ENCODE data around the gene TTC17. TPM values are rescaled to one million over a fixed set of nuclear protein-coding genes. Genes with fewer than 3 reads are reported as not detected.

TTC17 gene
- polyA plus RNA-seq, 1 donor (not counting 4 experiments of a cell fraction or from before 2014, with no cell fraction given) = 53.4 TPM

DNA sequence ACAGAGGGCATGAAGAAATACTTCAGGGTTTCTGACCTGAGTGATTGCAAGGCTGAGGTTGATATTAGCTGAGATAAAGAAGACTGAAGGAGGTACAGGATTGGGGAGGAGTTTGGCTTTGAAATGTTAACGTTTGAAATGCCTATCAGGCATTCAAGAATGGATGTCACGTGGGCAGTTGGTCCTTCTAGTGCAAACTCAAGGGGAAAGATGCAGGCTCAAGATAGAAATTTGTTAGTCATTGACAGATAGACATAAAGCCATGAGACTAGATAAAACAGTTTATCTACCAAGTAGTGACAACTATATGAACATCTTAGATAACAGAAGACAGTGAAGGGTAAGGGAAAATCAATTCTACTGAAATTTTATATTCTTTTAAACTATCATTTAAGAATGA lies 23.1 kb downstream of the TTC17 start:
- H3K4me1 ChIP-seq (ENCODE audit: control insufficient read depth, extremely low read depth, insufficient read depth, low read length) = peaks cover 10% of the 10 kb centered on the region
- H3K36me3 ChIP-seq (ENCODE audit: control insufficient read depth in 2 of 2, extremely low read depth in 1 of 2, insufficient read depth in 2 of 2, low read length in 2 of 2) = peaks cover 3 to 7% of the 10 kb centered on the region in 2 experiments
- peaks cover 16% of the 10 kb centered on the region for H3K79me2 ChIP-seq (ENCODE audit: control insufficient read depth, insufficient read depth, low read length)
- H3K4me2 ChIP-seq (ENCODE audit: control insufficient read depth, extremely low read depth, insufficient read depth, low read depth, low read length) = no peak overlapping the region
- H4K20me1 ChIP-seq (ENCODE audit: control insufficient read depth, extremely low read depth, insufficient read depth, low read length) = no peaks in the 10 kb centered on the region
- H2AFZ ChIP-seq (ENCODE audit: control insufficient read depth, low read length) = no peak overlapping the region
- no peaks in the 10 kb centered on the region for H3K9me1 ChIP-seq (ENCODE audit: control insufficient read depth, extremely low read depth, insufficient read depth, low read length)
- TF ChIP-seq EZH2 (IDR thresholded peaks at IDR 0.05; ENCODE audit: low read length) = no peak
- TF ChIP-seq, protein P1, sequence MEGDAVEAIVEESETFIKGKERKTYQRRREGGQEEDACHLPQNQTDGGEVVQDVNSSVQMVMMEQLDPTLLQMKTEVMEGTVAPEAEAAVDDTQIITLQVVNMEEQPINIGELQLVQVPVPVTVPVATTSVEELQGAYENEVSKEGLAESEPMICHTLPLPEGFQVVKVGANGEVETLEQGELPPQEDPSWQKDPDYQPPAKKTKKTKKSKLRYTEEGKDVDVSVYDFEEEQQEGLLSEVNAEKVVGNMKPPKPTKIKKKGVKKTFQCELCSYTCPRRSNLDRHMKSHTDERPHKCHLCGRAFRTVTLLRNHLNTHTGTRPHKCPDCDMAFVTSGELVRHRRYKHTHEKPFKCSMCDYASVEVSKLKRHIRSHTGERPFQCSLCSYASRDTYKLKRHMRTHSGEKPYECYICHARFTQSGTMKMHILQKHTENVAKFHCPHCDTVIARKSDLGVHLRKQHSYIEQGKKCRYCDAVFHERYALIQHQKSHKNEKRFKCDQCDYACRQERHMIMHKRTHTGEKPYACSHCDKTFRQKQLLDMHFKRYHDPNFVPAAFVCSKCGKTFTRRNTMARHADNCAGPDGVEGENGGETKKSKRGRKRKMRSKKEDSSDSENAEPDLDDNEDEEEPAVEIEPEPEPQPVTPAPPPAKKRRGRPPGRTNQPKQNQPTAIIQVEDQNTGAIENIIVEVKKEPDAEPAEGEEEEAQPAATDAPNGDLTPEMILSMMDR (optimal IDR thresholded peaks at IDR 0.05 in 1 of 3, IDR thresholded peaks at IDR 0.05 in 1 of 3, conservative IDR thresholded peaks at IDR 0.05 in 1 of 3; ENCODE audit: extremely low read depth in 1 of 3, insufficient read depth in 2 of 3, low read length in 3 of 3) = no peak
- dilution Hi-C loops (cut with MboI; ENCODE audit: extremely low pct_ligation_motif_present, low sequenced_read_pairs) = no loop called here
- FAIRE-seq (no peak), DNase-seq (ENCODE audit: low read depth, low spot score) (no peak)
- no peak overlapping the region for H3K9ac ChIP-seq (ENCODE audit: control insufficient read depth, extremely low read depth, insufficient read depth, low read length)
- no peaks in the 10 kb centered on the region for H3K27me3 ChIP-seq (ENCODE audit: control insufficient read depth, extremely low read depth, insufficient read depth, low read length)
- H3K9me3 ChIP-seq (ENCODE audit: control insufficient read depth, low read depth, low read length) = no peaks in the 10 kb centered on the region
- H3K4me3 ChIP-seq (ENCODE audit: control insufficient read depth in 2 of 3, extremely low read depth in 1 of 3, insufficient read depth in 2 of 3, low read depth in 1 of 3, low read length in 3 of 3) = no peak overlapping the region
- no peak overlapping the region for H3K27ac ChIP-seq (ENCODE audit: control insufficient read depth, insufficient read depth, low read length)

DNA sequence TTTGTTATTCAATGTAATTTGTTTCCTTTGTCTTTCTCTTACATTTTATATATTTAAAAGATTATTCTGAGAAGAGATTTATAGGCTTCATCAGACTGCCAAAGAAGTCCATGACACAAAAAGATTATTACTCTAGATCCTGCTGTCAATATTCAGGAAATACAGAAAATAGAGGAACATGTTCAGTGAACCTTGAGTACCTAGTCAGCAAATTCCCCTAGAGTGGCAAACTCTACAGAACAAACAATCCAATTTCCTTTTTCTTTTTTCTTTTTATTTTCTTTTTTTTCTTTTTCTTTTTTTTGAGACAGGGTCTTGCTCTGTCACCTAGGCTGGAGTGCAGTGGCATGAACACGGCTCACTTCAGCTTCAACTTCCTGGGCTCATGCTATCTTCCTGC lies 23.9 kb downstream of the TTC17 start:
- Histone ChIP-seq H3K9ac (ENCODE audit: control insufficient read depth, extremely low read depth, insufficient read depth, low read length) (no peak overlapping the region), H4K20me1 (ENCODE audit: control insufficient read depth, extremely low read depth, insufficient read depth, low read length) (no peaks in the 10 kb centered on the region), H3K27me3 (ENCODE audit: control insufficient read depth, extremely low read depth, insufficient read depth, low read length) (no peaks in the 10 kb centered on the region), H3K4me3 (ENCODE audit: control insufficient read depth in 2 of 3, extremely low read depth in 1 of 3, insufficient read depth in 2 of 3, low read depth in 1 of 3, low read length in 3 of 3) (no peak overlapping the region), H2AFZ (ENCODE audit: control insufficient read depth, low read length) (no peak overlapping the region), H3K79me2 (ENCODE audit: control insufficient read depth, insufficient read depth, low read length) (peaks cover 13% of the 10 kb centered on the region), H3K27ac (ENCODE audit: control insufficient read depth, insufficient read depth, low read length) (no peak overlapping the region), H3K36me3 (ENCODE audit: control insufficient read depth in 2 of 2, extremely low read depth in 1 of 2, insufficient read depth in 2 of 2, low read length in 2 of 2) (peaks cover 3 to 7% of the 10 kb centered on the region in 2 experiments), H3K4me2 (ENCODE audit: control insufficient read depth, extremely low read depth, insufficient read depth, low read depth, low read length) (no peak overlapping the region), H3K9me3 (ENCODE audit: control insufficient read depth, low read depth, low read length) (no peaks in the 10 kb centered on the region), H3K4me1 (ENCODE audit: control insufficient read depth, extremely low read depth, insufficient read depth, low read length) (peaks cover 9% of the 10 kb centered on the region), H3K9me1 (ENCODE audit: control insufficient read depth, extremely low read depth, insufficient read depth, low read length) (peaks cover 3% of the 10 kb centered on the region)
- TF ChIP-seq, protein P1 (optimal IDR thresholded peaks at IDR 0.05 in 1 of 3, IDR thresholded peaks at IDR 0.05 in 1 of 3, conservative IDR thresholded peaks at IDR 0.05 in 1 of 3; ENCODE audit: extremely low read depth in 1 of 3, insufficient read depth in 2 of 3, low read length in 3 of 3) = no peak
- no peak for DNase-seq (ENCODE audit: low read depth, low spot score)
- FAIRE-seq = no peak
- dilution Hi-C loops (cut with MboI; ENCODE audit: extremely low pct_ligation_motif_present, low sequenced_read_pairs) = no loop called here
